GM12892 (cell line): ENCODE results near the gene NACC2.

Experiments used
- POLR2A ChIP-seq: IDR thresholded peaks from 2 replicates; pipeline ENCODE4 v1.6.1; 2011; ENCODE audit warnings: low read depth, low read length, control low read depth
- TAF1 ChIP-seq: IDR thresholded peaks from 2 replicates; pipeline ENCODE4 v1.6.1; 2011; ENCODE audit warnings: low read depth, mild to moderate bottlenecking, control low read depth, low read length, borderline replicate concordance

GRCh38 chr9:136118320-136119060, 23.4 kb upstream of the NACC2 start, which contains the start of gene TMEM250:
- TF ChIP-seq POLR2A (0 out of 2 replicates have a peak, but pooled peaks have one; percentile 74), TAF1 (no peak)
